ENCODE data around the gene C1orf159.

GRCh38 chr1:1032424-1032823 lies 83.5 kb downstream of the C1orf159 start:
- TF ChIP-seq CTCF (IDR thresholded peaks at IDR 0.05; ENCODE audit: low read depth, low read length) (no peak), MAX (IDR thresholded peaks at IDR 0.05; ENCODE audit: low read depth, low read length) (no peak), POLR2A (IDR thresholded peaks at IDR 0.05; ENCODE audit: extremely low read depth, insufficient read length) (no peak)
